ENCODE results near the gene MAGI2.

MAGI2 gene

GRCh38 chr7:79137942-79138341 is 315.5 kb downstream of the MAGI2 start:
- Histone ChIP-seq H3K79me2 (ENCODE audit: insufficient read depth, low read length) (no peaks in the 10 kb centered on the region), H3K4me3 (ENCODE audit: low read length, poor library complexity, severe bottlenecking) (no peak overlapping the region), H3K36me3 (ENCODE audit: insufficient read depth, low read length) (no peaks in the 10 kb centered on the region), H2AFZ (ENCODE audit: low read length) (no peak overlapping the region), H4K20me1 (ENCODE audit: insufficient read depth, low read length, poor library complexity, severe bottlenecking) (no peaks in the 10 kb centered on the region), H3K27me3 (ENCODE audit: insufficient read depth, low read length, poor library complexity, severe bottlenecking) (no peaks in the 10 kb centered on the region), H3K4me1 (ENCODE audit: insufficient read depth, low read length, poor library complexity, severe bottlenecking) (no peaks in the 10 kb centered on the region), H3K9me2 (replicated peaks; ENCODE audit: low read depth, low read length) (no peaks in the 10 kb centered on the region), H3F3A (ENCODE audit: low read depth) (no peaks in the 10 kb centered on the region), H3K9me3 (ENCODE audit: insufficient read depth, low read depth, low read length) (no peaks in the 10 kb centered on the region), H3K9ac (ENCODE audit: low read depth, low read length, poor library complexity, severe bottlenecking) (no peak overlapping the region), H3K4me2 (ENCODE audit: low read depth, low read length, poor library complexity, severe bottlenecking) (no peak overlapping the region)
- no peak for TF ChIP-seq EZH2phosphoT487 (IDR thresholded peaks at IDR 0.05; ENCODE audit: borderline replicate concordance)
- no peak for TF ChIP-seq CTCF (conservative IDR thresholded peaks at IDR 0.05; ENCODE audit: low read length)

GRCh38 chr7:79132844-79133451 is 320.5 kb downstream of the MAGI2 start:
- no peaks in the 10 kb centered on the region for H3F3A ChIP-seq (ENCODE audit: low read depth)
- no peak overlapping the region for H3K4me3 ChIP-seq (ENCODE audit: low read length, poor library complexity, severe bottlenecking)
- no peaks in the 10 kb centered on the region for H3K36me3 ChIP-seq (ENCODE audit: insufficient read depth, low read length)
- H3K9me3 ChIP-seq (ENCODE audit: insufficient read depth, low read depth, low read length), result no peaks in the 10 kb centered on the region
- H3K27me3 ChIP-seq (ENCODE audit: insufficient read depth, low read length, poor library complexity, severe bottlenecking), result no peaks in the 10 kb centered on the region
- H3K9ac ChIP-seq (ENCODE audit: low read depth, low read length, poor library complexity, severe bottlenecking), result no peak overlapping the region
- H4K20me1 ChIP-seq (ENCODE audit: insufficient read depth, low read length, poor library complexity, severe bottlenecking), result no peaks in the 10 kb centered on the region
- TF ChIP-seq EZH2phosphoT487 (IDR thresholded peaks at IDR 0.05; ENCODE audit: borderline replicate concordance) (no peak), CTCF (conservative IDR thresholded peaks at IDR 0.05; ENCODE audit: low read length) (no peak)
- H3K4me2 ChIP-seq (ENCODE audit: low read depth, low read length, poor library complexity, severe bottlenecking), result no peak overlapping the region
- H3K9me2 ChIP-seq (replicated peaks; ENCODE audit: low read depth, low read length), result no peaks in the 10 kb centered on the region
- H3K79me2 ChIP-seq (ENCODE audit: insufficient read depth, low read length), result no peaks in the 10 kb centered on the region
- H2AFZ ChIP-seq (ENCODE audit: low read length), result no peak overlapping the region
- H3K4me1 ChIP-seq (ENCODE audit: insufficient read depth, low read length, poor library complexity, severe bottlenecking), result no peaks in the 10 kb centered on the region

GRCh38 chr7:79130715-79131114 is 322.8 kb downstream of the MAGI2 start:
- no peaks in the 10 kb centered on the region for H3K36me3 ChIP-seq (ENCODE audit: insufficient read depth, low read length)
- no peaks in the 10 kb centered on the region for H3K27me3 ChIP-seq (ENCODE audit: insufficient read depth, low read length, poor library complexity, severe bottlenecking)
- no peaks in the 10 kb centered on the region for H3F3A ChIP-seq (ENCODE audit: low read depth)

More at GRCh38 chr7:79130715-79131114, 322.8 kb downstream of the MAGI2 start:
- Histone ChIP-seq H3K4me3 (ENCODE audit: low read length, poor library complexity, severe bottlenecking) (no peak overlapping the region), H3K79me2 (ENCODE audit: insufficient read depth, low read length) (no peaks in the 10 kb centered on the region), H3K9me2 (replicated peaks; ENCODE audit: low read depth, low read length) (no peaks in the 10 kb centered on the region), H3K9me3 (ENCODE audit: insufficient read depth, low read depth, low read length) (no peaks in the 10 kb centered on the region), H3K4me2 (ENCODE audit: low read depth, low read length, poor library complexity, severe bottlenecking) (no peak overlapping the region), H4K20me1 (ENCODE audit: insufficient read depth, low read length, poor library complexity, severe bottlenecking) (no peaks in the 10 kb centered on the region), H3K4me1 (ENCODE audit: insufficient read depth, low read length, poor library complexity, severe bottlenecking) (no peaks in the 10 kb centered on the region), H3K9ac (ENCODE audit: low read depth, low read length, poor library complexity, severe bottlenecking) (no peak overlapping the region), H2AFZ (ENCODE audit: low read length) (no peak overlapping the region)
- TF ChIP-seq CTCF (conservative IDR thresholded peaks at IDR 0.05; ENCODE audit: low read length), result no peak
- no peak for TF ChIP-seq EZH2phosphoT487 (IDR thresholded peaks at IDR 0.05; ENCODE audit: borderline replicate concordance)

Measured in Loucy (cell line).